Heart left ventricle (tissue), 16 donors: ENCODE data around the gene COPE. TPM values are rescaled to one million over a fixed set of nuclear protein-coding genes. Genes with fewer than 3 reads are reported as not detected.

Experiments
- ATAC-seq, 4 donors: fragments of 200-7000 bp; cut with Tn5 transposase; one replicate each; pipeline ENCODE4 v1.9.1; 2020 to 2022; ENCODE audit warnings: moderate library complexity in 4 of 4, mild to moderate bottlenecking in 3 of 4, moderate number of reproducible peaks in 1 of 4
- DNase-seq, 5 donors: peaks; one replicate each; pipeline ENCODE4 v3.0.0-alpha.2; 2020
- H3K27ac ChIP-seq, 12 donors: fragments of 200-600 bp; sonication (generic) in 4 of 12; one replicate each; pipeline versions ENCODE4 v1.5.0 to v1.8.0; 2016 to 2022; ENCODE audit warnings: mild to moderate bottlenecking in 2 of 12
- H3K27me3 ChIP-seq, 9 donors: fragments of 200-600 bp; sonication (generic) in 2 of 9; one replicate each; pipeline versions ENCODE4 v1.5.1 to v1.8.0; 2016 to 2022; ENCODE audit warnings: mild to moderate bottlenecking in 3 of 9
- H3K36me3 ChIP-seq, 9 donors: fragments of 200-600 bp; sonication (generic) in 2 of 9; one replicate each; pipeline versions ENCODE4 v1.5.0 to v1.8.0; 2018 to 2022; ENCODE audit warnings: mild to moderate bottlenecking in 2 of 9
- H3K4me1 ChIP-seq, 12 donors: fragments of 200-600 bp; sonication (generic) in 4 of 12; one replicate each; pipeline versions ENCODE4 v1.5.0 to v1.8.0; 2016 to 2022; ENCODE audit warnings: mild to moderate bottlenecking in 3 of 12
- H3K4me3 ChIP-seq, 12 donors: fragments of 200-600 bp; sonication (generic) in 4 of 12; one replicate each; pipeline versions ENCODE4 v1.5.0 to v1.8.0; 2017 to 2022; ENCODE audit warnings: mild to moderate bottlenecking in 9 of 12, moderate library complexity in 4 of 12
- H3K9me3 ChIP-seq, 12 donors: fragments of 200-600 bp; sonication (generic) in 4 of 12; one replicate each; pipeline versions ENCODE4 v1.5.0 to v1.8.0; 2016 to 2022; ENCODE audit warnings: mild to moderate bottlenecking in 1 of 12
- CTCF ChIP-seq, 12 donors: fragments of 200-600 bp; sonication (generic) in 4 of 12; IDR thresholded peaks; one replicate each; pipeline versions ENCODE4 v1.5.0 to v1.8.0; 2018 to 2022; ENCODE audit warnings: antibody characterized with exemption in 12 of 12, mild to moderate bottlenecking in 5 of 12
- POLR2A ChIP-seq, 2 donors: fragments of 450-650 bp; IDR thresholded peaks; one replicate each; pipeline ENCODE4 v1.6.1; 2017; ENCODE audit warnings: antibody characterized with exemption in 2 of 2, mild to moderate bottlenecking in 2 of 2, moderate library complexity in 2 of 2
- WGBS, 4 donors: extraction: QIAGEN DNeasy Blood & Tissue Kit in 2 of 4; methylation state at CpG; one replicate each; pipeline versions ENCODE4 v1.1.5 to v1.1.7; 2013 to 2018; 5-methylcytosine and 5-hydroxymethylcytosine counted together
- intact Hi-C, 10 donors: fragments of 100-400 bp; cut with DNase I; formaldehyde crosslinking; loops; one replicate each; pipeline versions ENCODE4 v1.11.1 to v1.14.2; 2022
- polyA plus RNA-seq, 2 donors: library from polyadenylated mRNA; stranded (reverse); fragments of 200-250 nt; gene quantifications; one replicate each; pipeline ENCODE4 v1.2.3, GENCODE V29; 2013
- total RNA-seq, 9 donors: library from RNA; depleted of rRNA in 2 of 9; stranded (reverse); fragments of >200 nt in 2 of 9; fragmentation: NEBNext Ultra II Directional in 3 of 9; extraction: Animal tissue kit (Norgen Biotek cat#: 25700) in 3 of 9; gene quantifications; one replicate each; pipeline versions ENCODE4 v1.1.0 to v1.2.4, GENCODE V29; 2016 to 2023
- donor health status: ischemic (EF 13 %, LVEDD 7.1; RV severe dilation, severe dysfunction).
- donor health status: healthy with polysubstance abuse.
- donor health status: DM: no; HTN: yes; CAD: no.
- donor health status: DM: no; HTN: no; CAD: no.
- donor health status: ischemic (EF 25% LVEDD 6.9; RV normal size, moderate dysfunction).
- donor health status: ischemic (EF 25% LVEDD 5.7; RV mildly dilated, moderate dysfunction).
- donor health status: healthy.
- donor health status: DM: yes; HTN: yes; CAD: no.
- donor health status: ischemic (EF 35%, LVEDD 5.7; RV mildly dilated, moderate dysfunction).
- donor health status: nonischemic (EF 11% LVEDD 7.7; RV severe dilation, severe dysfunction).
- donor health status: DM: yes; HTN: yes; CAD: no.
- donor health status: PGD.
- donor health status: ischemic (EF 29% LVEDD 5.4; RV normal size, mild dysfunction).
- donor health status: nonischemic (EF 23%, LVEDD 6.1; RV moderate dilation, normal function).

Gene COPE
- total and polyA plus RNA-seq, 11 donors = 94.0 to 241 (median 147) TPM

GRCh38 chr19:18865106-18865972, 53.8 kb downstream of the COPE start:
- TF ChIP-seq POLR2A (IDR thresholded peaks at IDR 0.05) (no peak), CTCF (IDR thresholded peaks at IDR 0.05) (no peak)
- intact Hi-C loops = loop anchor here in 1 of 10 donors (5.0 kb wide), 1 partner anchor 273 kb away; no protein-coding TSS in a partner anchor
- H3K9me3 ChIP-seq = no peaks in the 10 kb centered on the region
- peaks cover 2 to 30% (median 10%) of the 10 kb centered on the region in 12 donors for H3K4me1 ChIP-seq
- H3K27me3 ChIP-seq = peaks cover 0 to 10% (median 6%) of the 10 kb centered on the region in 9 donors
- no peak overlapping the region for H3K27ac ChIP-seq
- no peak for ATAC-seq
- no peak overlapping the region for H3K4me3 ChIP-seq
- 90 to 94% (median 92%) methylated on average over 16 to 27 of the region's 27 CpGs for WGBS, 4 donors
- DNase-seq = peak in 1 of 5 donors; percentile 23
- peaks cover 13 to 82% (median 79%) of the 10 kb centered on the region in 9 donors for H3K36me3 ChIP-seq

- intact Hi-C loops = no loop called here
- no peaks in the 10 kb centered on the region for H3K9me3 ChIP-seq
- H3K4me3 ChIP-seq = no peak overlapping the region
- no peak for ATAC-seq
- no peaks in the 10 kb centered on the region for H3K27me3 ChIP-seq
- WGBS, 4 donors = 70 to 72% (median 71%) methylated on average over 12 to 16 of the region's 16 CpGs
- H3K27ac ChIP-seq = no peak overlapping the region
- peaks cover 0 to 26% (median 12%) of the 10 kb centered on the region in 12 donors for H3K4me1 ChIP-seq
- TF ChIP-seq POLR2A (IDR thresholded peaks at IDR 0.05) = no peak
- no peak for TF ChIP-seq CTCF (IDR thresholded peaks at IDR 0.05)
- no peak for DNase-seq
- H3K36me3 ChIP-seq = peaks cover 13 to 96% (median 93%) of the 10 kb centered on the region in 9 donors
These were observed 55.3 kb downstream of the COPE start for GRCh38 chr19:18863843-18864362.

GRCh38 chr19:18862976-18863842, 56.0 kb downstream of the COPE start:
- Histone ChIP-seq H3K4me3 (no peak overlapping the region), H3K27ac (no peak overlapping the region), H3K36me3 (peaks cover 13 to 100% (median 98%) of the 10 kb centered on the region in 9 donors), H3K27me3 (no peaks in the 10 kb centered on the region), H3K4me1 (peaks cover 0 to 26% (median 12%) of the 10 kb centered on the region in 12 donors), H3K9me3 (no peaks in the 10 kb centered on the region)
- DNase-seq (peak in 1 of 5 donors; percentile 14), ATAC-seq (no peak)
- intact Hi-C loops = no loop called here
- WGBS, 4 donors = 80 to 93% (median 89%) methylated on average over 20 to 33 of the region's 33 CpGs
- TF ChIP-seq CTCF (IDR thresholded peaks at IDR 0.05) (no peak), POLR2A (IDR thresholded peaks at IDR 0.05) (no peak)
